Measurements from ENCODE around the gene CCDC159.
"Not testable (repeated sequence)": the region's sequence is repeated elsewhere in the genome, so short reads cannot be mapped to it uniquely, and the experiment has no call there.

CCDC159 gene

DNA sequence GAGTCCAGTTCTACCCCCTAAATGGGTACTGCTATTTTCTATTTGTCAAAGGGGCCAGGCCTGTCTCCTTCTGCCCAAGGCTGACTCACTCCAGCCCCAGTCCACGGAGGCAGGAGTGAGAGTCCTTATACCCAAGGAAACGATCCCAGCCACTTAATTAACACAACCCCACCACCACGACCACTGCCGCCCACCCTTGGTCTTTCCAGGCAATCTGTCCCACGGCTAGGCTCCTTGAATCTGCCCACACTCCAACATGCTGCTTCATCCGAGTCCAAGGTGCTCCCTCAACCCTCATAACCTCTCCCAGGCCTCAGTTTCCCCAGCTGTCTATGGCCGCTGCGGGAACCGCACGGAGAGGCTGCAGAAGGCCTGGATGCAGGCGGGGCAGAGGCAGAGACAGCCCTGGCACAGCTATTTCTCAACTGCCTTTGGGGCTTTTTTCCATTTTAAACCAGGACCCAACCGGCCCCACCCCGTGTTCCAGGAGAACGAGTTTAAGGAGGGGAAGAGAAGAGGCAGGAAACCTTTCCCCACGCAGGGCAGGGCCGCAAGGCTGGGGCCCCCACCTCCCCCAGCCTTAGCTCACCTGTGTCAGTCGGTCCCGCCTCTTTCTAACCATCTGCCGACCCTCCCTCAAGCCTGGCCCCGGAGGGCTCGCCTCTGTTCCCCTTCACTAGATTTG is 7.6 kb upstream of the CCDC159 start:
- no peak for DNase-seq

DNA sequence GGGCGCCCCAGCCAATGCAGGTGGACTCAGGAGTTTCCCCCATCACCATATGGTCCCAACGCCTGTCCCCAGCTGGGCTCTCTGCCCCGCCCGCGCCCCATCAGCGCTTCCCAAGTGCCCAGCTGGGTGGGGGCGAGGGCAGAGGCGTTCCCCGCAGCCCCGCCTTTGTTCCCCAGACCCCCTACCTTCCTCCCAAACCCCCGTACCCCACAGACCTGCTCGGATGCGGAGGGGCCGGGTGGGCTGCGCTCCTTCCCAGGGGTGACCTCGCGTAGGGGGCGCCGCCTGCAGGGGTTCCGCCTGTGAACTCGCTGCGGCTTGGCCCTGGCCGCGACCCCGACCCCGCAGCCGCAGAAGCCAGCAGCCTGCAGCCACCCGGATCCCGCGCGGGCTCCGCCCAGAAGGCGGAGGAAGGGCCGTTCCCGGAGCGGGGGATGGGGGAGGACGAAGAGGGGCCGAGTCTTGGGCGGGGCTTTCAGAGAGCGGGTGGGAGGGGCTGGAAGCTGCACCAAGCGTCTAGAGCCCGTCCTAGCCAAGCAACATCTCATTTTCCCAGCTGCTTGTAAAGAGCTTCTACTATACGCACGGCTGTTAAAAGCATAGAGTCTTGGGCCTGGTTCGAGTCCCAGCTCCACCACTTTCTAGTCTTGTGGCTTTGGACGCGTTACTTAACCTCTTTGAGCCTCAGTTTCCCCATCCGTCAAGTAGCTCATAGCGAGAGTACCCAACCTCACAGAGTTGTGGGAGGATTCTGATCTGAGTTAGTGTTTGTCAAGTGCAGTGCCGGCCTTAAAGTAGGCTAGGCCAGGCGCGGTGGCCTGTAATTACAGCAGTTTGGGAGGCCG is 6.8 kb upstream of the CCDC159 start, which contains the start of gene RAB3D:
TSS of gene RAB3D (minus strand) at position 404 of the 845 bp plus-strand sequence. CDS start 2,258 bp downstream, outside the sequence.
- DNase-seq = peak; percentile 81

DNA sequence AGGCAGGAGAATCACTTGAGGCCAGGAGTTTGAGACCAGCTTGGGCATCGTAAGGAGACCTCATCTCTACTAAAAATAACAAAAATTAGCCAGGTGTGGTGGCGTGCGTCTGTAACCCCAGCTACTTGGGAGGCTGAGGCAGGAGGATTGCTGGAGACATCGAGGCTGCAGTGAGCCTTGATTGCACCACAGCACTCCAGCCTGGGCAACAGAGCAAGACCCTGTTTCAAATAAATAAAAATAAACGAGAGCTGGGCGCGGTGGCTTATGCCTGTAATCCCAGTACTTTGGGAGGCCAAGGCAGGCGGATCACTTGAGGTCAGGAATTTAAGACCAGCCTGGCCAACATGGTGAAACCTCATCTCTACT is 6.2 kb upstream of the CCDC159 start:
- not testable (repeated sequence) for DNase-seq

DNA sequence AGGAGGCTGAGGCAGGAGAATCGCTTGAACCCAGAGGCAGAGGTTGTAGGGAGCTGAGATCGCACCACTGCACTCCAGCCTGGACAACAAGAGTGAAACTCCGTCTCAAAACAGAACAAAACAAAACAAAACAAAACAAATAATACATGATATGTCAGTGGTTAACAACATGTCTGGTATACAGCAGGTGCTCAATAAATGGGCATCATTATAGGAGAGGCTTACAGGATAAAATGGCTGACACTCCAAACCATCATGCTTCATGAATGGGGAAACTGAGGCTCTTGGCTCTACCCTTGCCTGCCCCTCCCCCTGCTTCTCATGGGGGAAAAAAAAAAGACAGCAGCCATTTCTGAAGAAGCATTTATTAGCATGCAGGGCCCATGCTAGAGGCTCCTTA is 3.9 kb upstream of the CCDC159 start:
- DNase-seq = no peak

DNA sequence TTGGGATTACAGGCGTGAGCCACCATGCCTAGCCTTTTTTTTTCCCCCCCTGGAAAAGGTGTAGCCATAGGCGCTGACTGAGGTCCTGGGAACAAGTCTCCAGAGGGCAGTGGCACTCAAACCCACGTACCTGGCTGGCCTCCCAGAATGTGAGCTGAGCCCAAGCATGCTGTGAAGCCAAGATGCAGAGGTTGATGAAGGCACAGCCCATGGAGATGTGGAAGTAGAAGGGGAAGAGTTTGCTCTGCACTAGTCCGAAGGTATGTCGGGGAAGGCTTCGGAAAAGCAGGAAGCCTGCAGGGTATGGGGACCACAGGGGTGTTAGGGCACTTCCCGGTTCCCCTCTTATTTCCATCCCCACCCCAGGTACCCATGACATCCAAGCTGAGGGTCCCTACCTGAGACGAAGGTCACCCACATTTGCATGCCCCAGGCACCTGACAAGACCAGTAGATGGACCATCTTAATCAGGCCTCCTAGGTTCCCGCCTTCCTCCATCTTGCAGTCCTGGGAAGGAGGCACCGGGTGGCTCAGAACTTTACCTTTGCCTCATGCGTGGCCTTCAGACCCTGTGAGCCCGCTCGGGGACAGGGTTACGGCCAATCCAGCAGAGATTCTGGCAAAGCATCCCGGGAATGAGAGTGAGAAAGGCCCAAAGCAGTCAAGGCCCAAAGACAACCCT is 1.1 kb upstream of the CCDC159 start:
- no peak for DNase-seq

DNA sequence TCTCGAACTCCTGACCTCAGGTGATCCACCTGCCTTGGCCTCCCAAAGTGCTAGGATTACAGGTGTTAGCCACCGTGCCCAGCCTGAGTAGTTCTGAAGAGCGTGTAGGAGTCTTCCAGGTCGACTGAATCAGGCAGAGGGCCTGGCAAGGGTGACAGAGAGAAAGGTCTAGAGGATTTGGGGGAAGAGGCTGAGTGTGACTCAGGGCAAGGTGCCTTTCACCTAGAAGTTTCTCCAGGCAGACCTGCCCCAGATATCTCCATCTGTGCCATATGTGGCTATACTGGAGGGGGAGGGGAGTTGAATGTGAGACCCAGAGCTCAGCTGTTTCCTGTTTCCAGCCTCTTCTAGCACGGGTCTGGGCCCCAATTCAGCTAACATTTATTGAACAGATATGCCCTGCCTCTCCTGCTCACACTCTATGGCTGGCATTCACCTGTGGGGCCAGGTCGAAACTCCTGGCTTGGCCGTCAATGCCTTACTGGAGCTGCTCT is 1.3 kb downstream of the CCDC159 start:
- DNase-seq = no peak

DNA sequence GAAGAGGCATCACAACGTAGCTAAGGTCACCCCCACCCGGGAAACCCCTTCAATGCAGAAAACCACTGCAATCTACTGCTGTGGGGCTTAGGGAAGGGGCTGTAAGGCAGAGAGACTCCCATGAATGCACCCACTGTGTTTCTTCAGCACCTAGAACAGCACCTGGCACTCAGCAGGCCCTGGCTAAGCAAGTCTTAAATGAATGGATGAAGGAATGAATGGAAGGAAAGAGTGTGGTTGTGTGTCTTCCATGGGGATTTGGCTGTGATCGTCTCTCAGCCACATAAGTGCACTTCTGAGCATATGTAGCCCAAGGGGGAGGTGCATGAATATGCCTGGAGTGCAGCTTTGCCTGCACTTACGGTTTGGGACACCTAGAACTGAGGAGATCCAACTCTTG is 2.9 kb downstream of the CCDC159 start:
- DNase-seq = no peak

DNA sequence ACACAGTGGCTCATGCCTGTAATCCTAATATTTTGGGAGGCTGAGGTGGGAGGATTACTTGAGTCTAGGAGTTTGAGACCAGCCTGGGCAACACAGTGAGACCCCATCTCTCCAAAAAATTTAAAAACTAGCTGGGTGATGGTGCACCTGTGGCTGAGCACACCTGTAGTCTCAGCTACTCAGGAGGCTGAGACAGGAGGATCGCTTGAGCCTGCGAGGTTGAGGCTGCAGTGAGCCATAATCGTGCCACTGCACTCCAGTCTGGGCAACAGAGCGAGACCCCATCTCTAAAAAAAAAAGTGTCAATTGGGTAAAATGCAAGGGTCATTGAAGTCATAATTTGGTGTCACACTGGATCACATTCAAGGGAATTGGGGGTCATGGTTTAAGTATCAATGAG is 7.8 kb downstream of the CCDC159 start:
- not testable (repeated sequence) for DNase-seq

DNA sequence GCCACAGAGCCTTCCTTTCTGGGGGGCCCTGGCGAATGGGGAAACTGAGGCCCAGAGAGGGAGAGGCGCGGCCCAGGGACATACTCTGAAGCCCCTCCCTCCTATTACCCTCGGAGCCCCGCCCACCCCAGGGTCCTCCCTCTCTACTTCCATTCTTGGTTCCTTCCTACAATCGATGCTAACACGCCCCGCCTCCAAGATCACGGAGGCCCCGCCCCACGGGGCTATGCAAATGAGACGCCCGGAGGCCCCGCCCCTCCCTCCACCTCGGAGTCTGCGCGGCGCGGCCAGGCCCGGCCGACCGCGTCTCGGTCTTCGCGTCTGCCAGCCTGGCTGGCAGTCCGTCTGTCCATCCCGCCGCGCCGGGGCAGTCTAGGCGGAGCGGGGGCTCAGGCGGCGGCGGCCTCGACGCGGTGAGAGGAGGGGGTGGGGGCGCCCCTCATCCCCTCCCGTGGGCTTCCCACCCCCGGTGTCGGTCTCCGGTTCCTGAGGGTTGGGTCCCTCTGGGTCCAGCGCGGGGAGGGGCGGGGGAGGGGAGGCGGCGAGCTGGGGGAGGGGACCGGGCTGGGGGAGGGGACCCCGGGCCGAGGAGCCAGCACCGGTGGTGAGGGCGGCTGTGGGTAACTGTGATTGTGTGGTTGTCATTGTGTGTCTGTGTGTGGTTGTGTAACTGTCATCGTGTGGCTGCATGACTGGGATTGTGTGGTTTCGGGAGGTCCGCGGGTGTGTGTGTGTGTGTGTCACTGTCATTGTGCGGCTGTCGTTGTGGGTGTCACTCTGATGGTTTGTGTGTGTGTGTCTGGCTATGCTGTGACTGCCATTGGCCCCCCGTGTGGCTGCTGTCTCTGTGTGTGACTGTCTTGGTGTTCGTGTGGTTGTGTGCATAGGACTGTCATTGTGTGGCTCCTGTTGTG is 9.1 kb downstream of the CCDC159 start, which contains the start of gene PLPPR2:
TSS of gene PLPPR2 (plus strand) at position 273 of the 914 bp plus-strand sequence. CDS start 2,242 bp downstream, outside the sequence.
- DNase-seq = peak; percentile 83

DNA sequence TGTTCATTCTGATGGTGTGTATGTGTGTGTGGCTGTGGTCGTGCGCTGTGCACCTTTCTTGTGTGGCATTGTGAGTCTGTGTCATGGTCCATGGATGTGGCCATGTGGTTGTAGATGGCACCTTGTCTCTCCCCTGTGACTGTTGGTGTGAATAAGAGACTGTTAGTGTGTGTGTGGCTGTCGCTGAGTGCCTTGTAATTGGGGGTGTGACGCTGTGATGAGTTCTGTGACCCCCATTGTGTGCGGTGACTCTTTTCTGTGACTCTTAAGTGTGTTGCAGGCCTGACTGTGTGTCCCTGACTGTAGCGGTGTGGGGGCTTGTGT is 9.7 kb downstream of the CCDC159 start:
- DNase-seq = no peak

DNA sequence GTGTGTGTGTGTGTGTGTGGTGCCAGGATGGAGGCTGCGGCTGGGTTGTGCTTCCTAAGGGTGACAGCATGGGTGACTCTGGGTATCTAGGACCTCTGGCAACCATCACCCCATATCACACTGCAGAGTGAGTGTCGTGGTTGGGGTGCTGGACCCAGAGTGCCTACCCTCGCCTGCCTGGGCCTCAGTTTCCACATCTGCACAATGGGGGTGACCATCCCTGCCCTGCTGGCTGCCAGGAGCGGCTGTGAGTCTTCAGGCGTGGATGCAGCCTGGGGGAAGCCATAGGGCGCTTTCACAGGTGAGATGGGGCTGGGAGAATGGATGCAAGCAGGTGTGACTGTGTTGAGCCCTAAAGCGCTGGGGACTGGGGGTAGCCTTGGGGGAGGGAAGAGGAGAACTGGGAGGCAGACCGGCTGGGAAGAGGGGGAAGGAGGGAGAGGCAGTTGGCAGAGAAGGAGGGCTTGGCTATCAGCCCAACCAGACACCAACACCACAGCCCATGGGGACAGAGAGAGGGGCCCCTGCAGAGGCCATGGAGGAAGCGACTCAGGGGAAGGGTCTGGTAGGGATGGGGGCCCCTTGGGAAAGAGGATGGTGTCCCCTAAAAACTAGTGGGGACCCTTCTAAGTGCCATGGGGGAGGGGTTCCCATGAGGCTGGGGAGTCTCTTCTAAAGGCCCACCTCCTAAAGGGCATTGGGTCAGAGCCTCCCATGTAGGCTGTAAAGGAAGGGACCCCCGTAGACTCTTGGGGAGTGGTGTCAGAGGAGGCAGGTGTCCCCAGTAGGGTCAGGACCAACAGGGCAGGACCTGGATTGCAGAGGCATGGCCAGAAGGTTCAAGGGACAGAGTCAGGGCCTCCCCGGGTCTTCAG is 10.6 kb downstream of the CCDC159 start:
- no peak for DNase-seq

DNA sequence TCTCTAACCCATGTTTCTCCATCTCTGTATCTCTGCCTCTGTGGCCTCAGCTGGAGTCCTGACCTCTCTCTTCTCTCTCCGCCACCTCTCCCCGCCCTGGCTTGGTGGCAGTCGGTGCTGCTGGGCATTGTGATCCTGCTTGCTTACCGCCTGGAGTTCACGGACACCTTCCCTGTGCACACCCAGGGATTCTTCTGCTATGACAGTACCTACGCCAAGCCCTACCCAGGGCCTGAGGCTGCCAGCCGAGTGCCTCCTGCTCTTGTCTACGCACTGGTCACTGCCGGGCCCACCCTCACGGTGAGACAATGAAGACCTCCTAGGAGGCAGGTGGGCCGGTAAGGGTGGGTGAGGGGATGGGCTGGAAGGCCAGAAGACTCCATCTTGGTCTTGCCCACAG is 13.1 kb downstream of the CCDC159 start:
- no peak for DNase-seq

DNA sequence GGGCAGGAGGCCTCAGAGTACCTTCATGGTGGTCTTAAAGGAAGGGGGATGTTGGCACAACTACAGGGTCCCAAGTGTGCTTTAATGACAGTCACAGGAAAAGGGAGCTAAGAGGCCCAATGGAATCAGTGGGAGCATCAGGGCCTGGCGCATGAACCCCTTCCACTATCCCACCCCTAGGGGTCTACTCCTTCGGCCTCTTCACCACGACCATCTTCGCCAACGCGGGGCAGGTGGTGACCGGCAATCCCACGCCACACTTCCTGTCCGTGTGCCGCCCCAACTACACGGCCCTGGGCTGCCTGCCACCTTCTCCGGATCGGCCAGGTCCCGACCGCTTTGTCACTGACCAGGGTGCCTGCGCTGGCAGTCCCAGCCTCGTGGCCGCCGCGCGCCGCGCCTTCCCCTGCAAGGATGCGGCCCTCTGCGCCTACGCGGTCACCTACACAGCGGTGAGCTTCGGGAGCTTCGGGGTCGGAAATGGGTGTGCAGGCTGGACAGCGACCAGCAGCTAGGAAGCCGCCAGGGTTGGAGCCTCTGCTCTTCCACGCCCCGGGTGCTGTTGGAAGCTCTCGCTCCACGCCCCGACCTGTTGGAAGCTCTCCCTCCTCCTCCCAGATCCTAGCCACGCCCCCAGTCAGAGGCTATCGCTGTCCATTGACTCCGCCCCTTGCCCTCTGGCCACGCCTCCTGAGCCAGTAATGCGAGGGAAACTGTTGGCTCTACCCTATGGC is 14.9 kb downstream of the CCDC159 start:
- DNase-seq = no peak

DNA sequence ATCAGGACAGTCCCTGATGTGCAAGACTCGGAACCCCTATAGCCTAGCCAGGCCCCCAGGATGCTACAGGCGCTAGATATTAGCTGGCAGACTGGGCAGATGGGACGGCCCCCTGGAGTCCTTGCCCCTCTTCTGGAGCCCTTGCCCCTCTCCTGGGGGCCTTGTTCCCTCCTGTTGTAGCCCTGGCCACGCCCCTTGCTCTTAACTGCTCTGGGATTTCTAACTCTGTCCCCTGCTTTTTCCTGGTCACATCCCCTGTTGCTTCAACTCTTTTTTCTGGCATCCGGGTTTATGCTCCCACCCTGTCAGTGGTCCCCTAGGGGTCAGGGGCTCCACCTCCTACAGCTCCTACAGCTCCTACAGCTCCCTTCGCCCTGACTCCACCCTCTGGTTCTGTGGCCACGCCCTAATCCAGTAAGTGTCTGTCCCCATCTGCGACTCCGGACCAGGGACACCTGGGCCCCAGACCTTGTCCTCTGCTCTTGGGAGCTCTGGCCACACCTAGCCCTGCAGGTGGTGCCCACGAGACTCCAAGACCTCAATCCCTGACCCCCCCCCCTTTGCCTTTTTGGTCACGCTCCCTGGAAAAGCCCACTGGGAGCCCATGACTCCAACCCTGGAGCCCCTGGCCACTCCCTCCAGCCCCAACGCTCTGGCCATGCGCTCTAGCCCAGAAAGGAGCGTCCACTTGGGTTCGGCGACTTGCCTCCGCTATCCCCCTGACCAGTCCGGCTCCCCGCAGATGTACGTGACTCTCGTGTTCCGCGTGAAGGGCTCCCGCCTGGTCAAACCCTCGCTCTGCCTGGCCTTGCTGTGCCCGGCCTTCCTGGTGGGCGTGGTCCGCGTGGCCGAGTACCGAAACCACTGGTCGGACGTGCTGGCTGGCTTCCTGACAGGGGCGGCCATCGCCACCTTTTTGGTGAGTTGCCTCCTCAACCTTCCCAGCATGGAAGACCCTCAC is 15.7 kb downstream of the CCDC159 start:
- DNase-seq = no peak

DNA sequence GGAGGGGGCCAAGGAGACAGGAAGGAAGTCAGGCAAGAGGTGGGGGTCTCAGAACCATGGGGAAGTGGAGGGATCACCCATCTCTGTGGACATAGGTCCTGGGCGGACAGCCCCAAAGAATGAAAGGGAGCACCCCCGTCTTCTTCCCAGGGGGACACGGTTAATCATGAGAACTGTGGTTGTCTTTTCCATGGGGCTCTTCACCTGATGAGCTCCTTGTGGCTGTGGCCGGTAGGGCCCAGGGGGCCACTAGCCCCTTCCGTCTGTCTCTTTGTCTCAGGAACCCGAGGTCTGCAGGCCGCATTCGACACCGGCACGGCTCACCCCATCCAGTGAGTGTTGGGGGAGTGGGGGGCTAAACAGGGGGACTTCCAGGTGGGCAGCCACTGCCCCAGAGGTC is 17.6 kb downstream of the CCDC159 start:
- no peak for DNase-seq

DNA sequence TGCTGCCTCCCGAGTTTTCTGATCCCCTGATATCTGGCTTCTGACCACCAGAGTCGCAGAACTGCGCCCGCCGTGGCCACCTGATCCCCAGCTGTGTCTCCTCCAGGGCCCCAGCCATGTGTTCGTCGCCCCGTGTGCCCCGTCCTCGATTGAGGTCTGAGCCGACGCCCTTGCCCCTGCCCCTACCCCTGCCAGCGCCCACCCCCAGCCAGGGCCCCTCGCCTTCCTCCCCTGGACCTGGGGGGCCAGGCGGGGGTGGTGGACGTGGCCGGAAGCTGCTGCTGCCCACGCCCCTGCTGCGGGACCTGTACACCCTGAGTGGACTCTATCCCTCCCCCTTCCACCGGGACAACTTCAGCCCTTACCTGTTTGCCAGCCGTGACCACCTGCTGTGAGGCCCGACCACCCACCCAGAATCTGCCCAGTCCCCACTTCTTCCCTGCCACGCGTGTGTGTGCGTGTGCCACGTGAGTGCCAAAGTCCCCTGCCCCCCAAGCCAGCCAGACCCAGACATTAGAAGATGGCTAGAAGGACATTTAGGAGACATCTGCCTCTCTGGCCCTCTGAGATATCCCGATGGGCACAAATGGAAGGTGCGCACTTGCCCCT is 18.1 kb downstream of the CCDC159 start:
- DNase-seq = no peak

DNA sequence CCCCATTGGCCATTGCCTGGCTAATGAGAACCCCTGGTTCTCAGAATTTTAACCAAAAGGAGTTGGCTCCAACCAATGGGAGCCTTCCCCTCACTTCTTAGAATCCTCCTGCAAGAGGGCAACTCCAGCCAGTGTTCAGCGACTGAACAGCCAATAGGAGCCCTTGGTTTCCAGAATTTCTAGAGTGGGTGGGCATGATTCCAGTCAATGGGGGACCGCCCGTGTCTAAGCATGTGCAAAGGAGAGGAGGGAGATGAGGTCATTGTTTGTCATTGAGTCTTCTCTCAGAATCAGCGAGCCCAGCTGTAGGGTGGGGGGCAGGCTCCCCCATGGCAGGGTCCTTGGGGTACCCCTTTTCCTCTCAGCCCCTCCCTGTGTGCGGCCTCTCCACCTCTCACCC is 18.6 kb downstream of the CCDC159 start:
- no peak for DNase-seq

DNA sequence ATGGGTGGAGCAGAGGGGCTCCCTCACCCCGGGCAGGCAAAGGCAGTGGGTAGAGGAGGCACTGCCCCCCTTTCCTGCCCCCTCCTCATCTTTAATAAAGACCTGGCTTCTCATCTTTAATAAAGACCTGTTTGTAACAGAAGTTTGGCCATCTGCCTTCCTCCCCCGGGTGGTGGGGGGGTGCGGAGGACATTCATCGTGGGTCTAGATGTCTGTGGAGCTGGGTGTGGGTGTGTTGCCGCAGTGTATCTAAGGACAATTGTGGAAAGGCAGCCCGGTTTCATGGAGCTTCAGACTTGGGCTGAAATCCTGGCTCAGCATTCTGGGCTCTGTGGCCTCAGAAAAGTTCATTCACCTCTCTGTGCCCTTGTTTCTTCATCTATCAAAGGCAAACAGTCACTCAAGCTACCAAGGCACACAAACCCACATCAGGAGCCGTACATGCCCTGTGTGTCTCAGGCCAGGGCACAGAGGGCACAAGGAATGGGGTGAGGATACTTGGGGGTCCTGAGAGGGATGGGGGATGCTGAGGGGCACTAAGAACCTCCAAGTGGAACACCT is 19.3 kb downstream of the CCDC159 start:
- no peak for DNase-seq

DNA sequence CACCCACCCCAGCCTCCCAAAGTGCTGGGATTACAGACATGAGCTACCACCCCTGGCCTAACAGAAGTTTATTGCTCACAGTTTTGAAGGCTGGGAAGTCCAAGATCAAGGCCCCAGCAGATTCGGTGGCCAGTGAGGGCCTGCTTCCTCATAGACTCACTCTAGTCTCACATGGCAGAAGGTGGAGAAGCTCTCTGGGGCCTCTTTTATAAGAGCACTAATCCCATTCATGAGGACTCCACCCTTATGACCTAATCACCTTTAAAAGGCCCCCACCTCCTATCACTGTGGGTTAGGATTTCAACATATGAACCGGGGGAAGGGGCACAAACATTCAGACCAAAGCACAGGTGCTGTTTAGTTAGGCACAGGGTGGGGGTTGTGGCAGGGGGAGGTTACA is 21.2 kb downstream of the CCDC159 start:
- no peak for DNase-seq

Measured in COR-L47 (cell line).